Measurements from ENCODE around the gene CSMD2.

The CSMD2 gene

DNA sequence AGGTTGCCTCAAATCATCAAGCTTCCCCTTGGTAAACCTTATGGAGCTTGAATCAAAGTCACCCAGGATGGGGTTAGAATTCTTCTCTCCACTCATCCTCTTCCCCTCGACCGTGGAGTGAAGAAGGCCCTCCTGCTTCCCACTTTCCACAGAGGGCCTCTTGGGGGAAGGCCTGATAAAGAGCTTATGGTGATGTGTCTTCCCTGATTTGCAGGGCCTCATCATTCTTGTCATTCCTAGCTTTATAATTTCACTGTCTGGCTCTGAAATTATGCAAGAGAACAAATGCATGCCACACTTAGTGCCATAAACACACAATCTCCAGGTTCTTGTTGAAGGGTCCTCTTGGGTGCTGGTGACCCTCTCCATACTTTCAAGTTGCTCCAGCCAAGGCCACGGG lies 199.9 kb downstream of the CSMD2 start:
- Histone ChIP-seq H2BK5ac (ENCODE audit: low read length) (no peak overlapping the region), H3K9ac (ENCODE audit: low read length) (no peak overlapping the region), H3K23ac (ENCODE audit: low read length) (no peak overlapping the region), H3K79me1 (ENCODE audit: low read length) (no peaks in the 10 kb centered on the region), H3K18ac (ENCODE audit: low read length) (no peak overlapping the region), H3K56ac (ENCODE audit: low read length) (no peak overlapping the region), H4K8ac (ENCODE audit: low read depth, low read length) (no peak overlapping the region), H3K79me2 (ENCODE audit: control insufficient read depth, insufficient read depth, low read length) (no peaks in the 10 kb centered on the region), H3K36me3 (ENCODE audit: control insufficient read depth, insufficient read depth, low read length) (no peaks in the 10 kb centered on the region), H3K4me1 (ENCODE audit: control insufficient read depth, low read depth, low read length) (no peaks in the 10 kb centered on the region), H2AK5ac (ENCODE audit: low read length) (no peak overlapping the region), H4K5ac (ENCODE audit: low read length) (no peak overlapping the region), H2BK120ac (ENCODE audit: low read depth, low read length) (no peak overlapping the region), H3K27ac (ENCODE audit: low read depth, low read length) (no peak overlapping the region), H3K4me3 (ENCODE audit: low read length) (no peak overlapping the region), H3K4ac (ENCODE audit: low read depth, low read length) (no peak overlapping the region), H3K4me2 (ENCODE audit: low read length) (no peak overlapping the region), H2BK15ac (replicated peaks; ENCODE audit: low read depth) (no peak overlapping the region), H3K27me3 (ENCODE audit: insufficient read depth, low read length, poor library complexity) (no peaks in the 10 kb centered on the region)
- WGBS (ENCODE audit: extremely low coverage, insufficient coverage, low lambda C conversion rate) = no CpG with 5 or more reads among the region's 3 CpGs
- DNase-seq = no peak

DNA sequence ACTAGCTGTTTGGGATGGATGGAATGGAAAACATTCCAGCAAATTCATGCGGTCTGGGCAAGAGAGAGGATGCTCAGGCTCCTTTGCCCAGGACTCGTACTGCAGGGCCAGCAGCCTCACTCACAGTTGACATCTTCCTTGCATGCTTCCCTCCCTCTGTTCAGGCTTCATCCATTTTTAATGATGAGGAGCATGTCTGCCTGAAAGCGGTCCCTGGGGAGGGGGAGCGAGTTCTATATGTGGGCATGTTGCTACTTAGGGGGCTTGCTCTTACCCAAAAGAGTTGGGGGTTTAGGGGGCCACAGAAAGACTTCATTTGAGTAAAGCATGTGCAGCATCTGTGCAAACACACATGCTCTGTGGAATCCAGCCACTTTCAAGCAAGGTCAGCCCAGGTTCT lies 203.0 kb downstream of the CSMD2 start:
- H3K9ac ChIP-seq (ENCODE audit: low read length) = no peak overlapping the region
- H2AK5ac ChIP-seq (ENCODE audit: low read length) = no peak overlapping the region
- H3K4me3 ChIP-seq (ENCODE audit: low read length) = no peak overlapping the region
- H2BK15ac ChIP-seq (replicated peaks; ENCODE audit: low read depth) = no peak overlapping the region
- H3K27me3 ChIP-seq (ENCODE audit: insufficient read depth, low read length, poor library complexity) = no peaks in the 10 kb centered on the region
- no peak overlapping the region for H2BK120ac ChIP-seq (ENCODE audit: low read depth, low read length)
- no peaks in the 10 kb centered on the region for H3K36me3 ChIP-seq (ENCODE audit: control insufficient read depth, insufficient read depth, low read length)
- H3K4me2 ChIP-seq (ENCODE audit: low read length) = no peak overlapping the region
- no peak overlapping the region for H3K18ac ChIP-seq (ENCODE audit: low read length)
- WGBS (ENCODE audit: extremely low coverage, insufficient coverage, low lambda C conversion rate) = no CpG with 5 or more reads among the region's 4 CpGs
- H3K56ac ChIP-seq (ENCODE audit: low read length) = no peak overlapping the region
- H3K4ac ChIP-seq (ENCODE audit: low read depth, low read length) = no peak overlapping the region
- H3K79me1 ChIP-seq (ENCODE audit: low read length) = no peaks in the 10 kb centered on the region
- no peaks in the 10 kb centered on the region for H3K79me2 ChIP-seq (ENCODE audit: control insufficient read depth, insufficient read depth, low read length)
- DNase-seq = no peak
- no peak overlapping the region for H2BK5ac ChIP-seq (ENCODE audit: low read length)
- no peaks in the 10 kb centered on the region for H3K4me1 ChIP-seq (ENCODE audit: control insufficient read depth, low read depth, low read length)
- no peak overlapping the region for H4K5ac ChIP-seq (ENCODE audit: low read length)
- no peak overlapping the region for H3K23ac ChIP-seq (ENCODE audit: low read length)
- no peak overlapping the region for H3K27ac ChIP-seq (ENCODE audit: low read depth, low read length)
- H4K8ac ChIP-seq (ENCODE audit: low read depth, low read length) = no peak overlapping the region

DNA sequence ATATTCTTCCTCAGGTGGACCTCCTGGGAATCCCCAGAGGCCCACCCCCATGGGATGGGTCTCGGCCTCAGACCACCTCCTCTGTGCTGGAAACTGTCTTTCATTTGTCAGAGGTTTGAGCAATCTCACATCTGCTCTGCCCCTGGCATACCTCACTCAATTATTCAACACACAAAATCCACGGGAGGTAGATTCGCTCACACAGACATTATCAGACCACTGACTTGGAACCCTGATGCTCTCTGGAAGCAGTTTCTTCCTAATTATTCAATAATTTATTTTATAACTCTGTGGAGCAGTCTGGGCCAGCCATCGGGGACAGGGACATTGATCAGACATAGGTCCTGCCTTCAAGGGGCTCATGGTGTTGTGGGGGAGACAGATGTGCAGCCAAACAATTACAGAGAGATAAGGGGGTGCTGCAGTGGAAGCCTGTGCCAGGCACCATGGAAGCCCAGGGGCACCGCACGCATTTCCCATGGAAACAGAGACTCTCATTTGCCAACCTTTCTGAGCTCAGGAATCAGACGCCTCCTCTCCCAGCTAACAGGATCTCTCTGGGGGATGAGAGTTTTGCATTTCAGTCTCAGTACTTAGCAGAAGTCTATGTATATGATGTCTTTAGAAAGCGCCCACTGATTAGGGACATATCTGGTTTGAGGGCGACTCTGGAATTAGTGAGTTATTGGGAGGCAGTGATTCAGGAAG lies 204.7 kb downstream of the CSMD2 start:
- Histone ChIP-seq H3K4me2 (ENCODE audit: low read length) (no peak overlapping the region), H4K8ac (ENCODE audit: low read depth, low read length) (no peak overlapping the region), H3K4me1 (ENCODE audit: control insufficient read depth, low read depth, low read length) (no peaks in the 10 kb centered on the region), H3K56ac (ENCODE audit: low read length) (no peak overlapping the region), H4K5ac (ENCODE audit: low read length) (no peak overlapping the region), H3K36me3 (ENCODE audit: control insufficient read depth, insufficient read depth, low read length) (no peaks in the 10 kb centered on the region), H3K18ac (ENCODE audit: low read length) (no peak overlapping the region), H2AK5ac (ENCODE audit: low read length) (no peak overlapping the region), H3K9ac (ENCODE audit: low read length) (no peak overlapping the region), H3K79me2 (ENCODE audit: control insufficient read depth, insufficient read depth, low read length) (no peaks in the 10 kb centered on the region), H3K27ac (ENCODE audit: low read depth, low read length) (no peak overlapping the region), H2BK15ac (replicated peaks; ENCODE audit: low read depth) (no peak overlapping the region), H3K23ac (ENCODE audit: low read length) (no peak overlapping the region), H3K27me3 (ENCODE audit: insufficient read depth, low read length, poor library complexity) (no peaks in the 10 kb centered on the region), H3K4ac (ENCODE audit: low read depth, low read length) (no peak overlapping the region), H2BK120ac (ENCODE audit: low read depth, low read length) (no peak overlapping the region), H2BK5ac (ENCODE audit: low read length) (no peak overlapping the region), H3K79me1 (ENCODE audit: low read length) (no peaks in the 10 kb centered on the region), H3K4me3 (ENCODE audit: low read length) (no peak overlapping the region)
- no CpG with 5 or more reads among the region's 9 CpGs for WGBS (ENCODE audit: extremely low coverage, insufficient coverage, low lambda C conversion rate)
- no peak for DNase-seq

DNA sequence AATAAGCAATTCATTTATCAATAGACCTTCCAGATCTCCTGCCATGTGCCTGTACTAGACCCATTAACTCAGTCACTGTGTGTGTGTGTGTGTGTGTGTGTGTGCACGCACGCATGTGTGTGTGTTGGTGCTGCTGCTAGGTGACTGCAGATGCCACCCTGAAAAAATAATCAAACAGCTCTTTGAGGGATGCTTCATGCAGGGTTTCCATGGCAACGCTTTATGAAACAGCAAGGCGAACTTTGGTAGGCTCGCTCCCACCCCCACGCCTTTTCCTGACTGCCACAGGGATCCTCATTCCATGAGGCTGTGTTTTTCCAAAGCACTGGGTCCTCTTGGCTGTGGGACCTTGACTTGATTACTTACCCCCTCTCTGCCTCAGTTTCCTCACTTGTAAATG lies 207.2 kb downstream of the CSMD2 start:
- no peak overlapping the region for H3K4me3 ChIP-seq (ENCODE audit: low read length)
- H3K23ac ChIP-seq (ENCODE audit: low read length) = no peak overlapping the region
- no peak overlapping the region for H2BK120ac ChIP-seq (ENCODE audit: low read depth, low read length)
- H3K18ac ChIP-seq (ENCODE audit: low read length) = no peak overlapping the region
- no peak overlapping the region for H2AK5ac ChIP-seq (ENCODE audit: low read length)
- no peak overlapping the region for H3K9ac ChIP-seq (ENCODE audit: low read length)
- no peak for DNase-seq
- no peaks in the 10 kb centered on the region for H3K79me1 ChIP-seq (ENCODE audit: low read length)
- no peaks in the 10 kb centered on the region for H3K36me3 ChIP-seq (ENCODE audit: control insufficient read depth, insufficient read depth, low read length)
- no peak overlapping the region for H4K8ac ChIP-seq (ENCODE audit: low read depth, low read length)
- no peak overlapping the region for H2BK15ac ChIP-seq (replicated peaks; ENCODE audit: low read depth)
- no peaks in the 10 kb centered on the region for H3K79me2 ChIP-seq (ENCODE audit: control insufficient read depth, insufficient read depth, low read length)
- no CpG with 5 or more reads among the region's 6 CpGs for WGBS (ENCODE audit: extremely low coverage, insufficient coverage, low lambda C conversion rate)
- H2BK5ac ChIP-seq (ENCODE audit: low read length) = no peak overlapping the region
- no peak overlapping the region for H3K27ac ChIP-seq (ENCODE audit: low read depth, low read length)
- H3K4ac ChIP-seq (ENCODE audit: low read depth, low read length) = no peak overlapping the region
- no peak overlapping the region for H3K4me2 ChIP-seq (ENCODE audit: low read length)
- H4K5ac ChIP-seq (ENCODE audit: low read length) = no peak overlapping the region
- no peaks in the 10 kb centered on the region for H3K4me1 ChIP-seq (ENCODE audit: control insufficient read depth, low read depth, low read length)
- no peak overlapping the region for H3K56ac ChIP-seq (ENCODE audit: low read length)
- no peaks in the 10 kb centered on the region for H3K27me3 ChIP-seq (ENCODE audit: insufficient read depth, low read length, poor library complexity)

DNA sequence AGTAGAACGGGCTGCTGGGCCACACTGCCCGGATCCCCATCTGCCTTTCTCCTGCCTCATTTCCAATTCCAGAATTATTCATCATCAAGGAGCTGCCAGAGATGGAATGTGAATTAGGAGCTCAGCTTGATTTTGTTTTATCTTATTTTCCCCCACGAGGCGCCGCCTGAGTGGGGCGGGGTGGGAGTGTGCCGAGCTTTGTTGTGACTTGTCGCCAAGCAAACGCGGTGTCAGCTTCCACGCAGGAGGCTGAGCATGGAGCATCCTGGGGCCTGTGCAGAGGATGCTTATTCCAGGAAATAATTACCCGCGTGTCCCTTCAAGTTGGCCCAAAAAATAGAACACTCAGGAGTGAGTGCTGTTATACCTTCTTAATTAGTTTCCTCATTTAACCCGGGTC lies 209.9 kb downstream of the CSMD2 start:
- Histone ChIP-seq H3K4ac (ENCODE audit: low read depth, low read length) (no peak overlapping the region), H3K4me3 (ENCODE audit: low read length) (no peak overlapping the region), H3K56ac (ENCODE audit: low read length) (no peak overlapping the region), H3K79me2 (ENCODE audit: control insufficient read depth, insufficient read depth, low read length) (no peaks in the 10 kb centered on the region), H2BK15ac (replicated peaks; ENCODE audit: low read depth) (no peak overlapping the region), H4K8ac (ENCODE audit: low read depth, low read length) (no peak overlapping the region), H2AK5ac (ENCODE audit: low read length) (no peak overlapping the region), H2BK5ac (ENCODE audit: low read length) (no peak overlapping the region), H3K4me1 (ENCODE audit: control insufficient read depth, low read depth, low read length) (no peaks in the 10 kb centered on the region), H3K36me3 (ENCODE audit: control insufficient read depth, insufficient read depth, low read length) (no peaks in the 10 kb centered on the region), H3K27me3 (ENCODE audit: insufficient read depth, low read length, poor library complexity) (no peaks in the 10 kb centered on the region), H2BK120ac (ENCODE audit: low read depth, low read length) (no peak overlapping the region), H3K18ac (ENCODE audit: low read length) (no peak overlapping the region), H4K5ac (ENCODE audit: low read length) (no peak overlapping the region), H3K4me2 (ENCODE audit: low read length) (no peak overlapping the region), H3K79me1 (ENCODE audit: low read length) (no peaks in the 10 kb centered on the region), H3K23ac (ENCODE audit: low read length) (no peak overlapping the region), H3K27ac (ENCODE audit: low read depth, low read length) (no peak overlapping the region), H3K9ac (ENCODE audit: low read length) (no peak overlapping the region)
- DNase-seq = no peak
- WGBS (ENCODE audit: extremely low coverage, insufficient coverage, low lambda C conversion rate) = no CpG with 5 or more reads among the region's 14 CpGs

DNA sequence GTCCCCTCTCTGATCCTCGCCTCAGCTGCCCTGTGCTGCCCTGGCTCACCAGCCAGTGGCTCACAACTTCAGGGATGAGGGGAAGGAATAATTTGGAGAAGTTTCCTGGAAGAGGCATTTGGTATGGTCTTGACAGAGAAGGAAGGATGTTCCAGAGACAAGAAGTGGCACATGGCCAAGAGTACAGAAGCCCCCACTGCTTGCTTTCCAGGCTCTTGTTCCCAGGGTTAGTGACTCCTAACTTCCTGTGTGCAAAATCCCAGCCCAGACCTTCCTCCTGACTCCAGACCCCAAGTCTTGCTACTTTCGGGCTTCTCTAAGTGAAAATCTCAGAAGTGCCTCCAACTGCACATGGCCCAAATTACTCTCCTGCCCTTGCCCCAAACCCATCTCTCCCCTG lies 215.5 kb downstream of the CSMD2 start:
- H3K4me3 ChIP-seq (ENCODE audit: low read length) = no peak overlapping the region
- no peaks in the 10 kb centered on the region for H3K79me2 ChIP-seq (ENCODE audit: control insufficient read depth, insufficient read depth, low read length)
- no peaks in the 10 kb centered on the region for H3K4me1 ChIP-seq (ENCODE audit: control insufficient read depth, low read depth, low read length)
- no peak overlapping the region for H3K4me2 ChIP-seq (ENCODE audit: low read length)
- no peak overlapping the region for H3K9ac ChIP-seq (ENCODE audit: low read length)
- no peak overlapping the region for H4K8ac ChIP-seq (ENCODE audit: low read depth, low read length)
- no peak overlapping the region for H3K23ac ChIP-seq (ENCODE audit: low read length)
- no peaks in the 10 kb centered on the region for H3K79me1 ChIP-seq (ENCODE audit: low read length)
- no peak for DNase-seq
- H2BK5ac ChIP-seq (ENCODE audit: low read length) = no peak overlapping the region
- no peak overlapping the region for H3K56ac ChIP-seq (ENCODE audit: low read length)
- WGBS (ENCODE audit: extremely low coverage, insufficient coverage, low lambda C conversion rate) = no CpG with 5 or more reads among the region's 2 CpGs
- H2AK5ac ChIP-seq (ENCODE audit: low read length) = no peak overlapping the region
- H2BK15ac ChIP-seq (replicated peaks; ENCODE audit: low read depth) = no peak overlapping the region
- H4K5ac ChIP-seq (ENCODE audit: low read length) = no peak overlapping the region
- H3K4ac ChIP-seq (ENCODE audit: low read depth, low read length) = no peak overlapping the region
- H3K27ac ChIP-seq (ENCODE audit: low read depth, low read length) = no peak overlapping the region
- no peak overlapping the region for H2BK120ac ChIP-seq (ENCODE audit: low read depth, low read length)
- no peak overlapping the region for H3K18ac ChIP-seq (ENCODE audit: low read length)
- H3K36me3 ChIP-seq (ENCODE audit: control insufficient read depth, insufficient read depth, low read length) = no peaks in the 10 kb centered on the region
- H3K27me3 ChIP-seq (ENCODE audit: insufficient read depth, low read length, poor library complexity) = no peaks in the 10 kb centered on the region

Data from mesendoderm (in vitro differentiated cells).